Measurements from ENCODE around the gene KCNQ4.

DNA sequence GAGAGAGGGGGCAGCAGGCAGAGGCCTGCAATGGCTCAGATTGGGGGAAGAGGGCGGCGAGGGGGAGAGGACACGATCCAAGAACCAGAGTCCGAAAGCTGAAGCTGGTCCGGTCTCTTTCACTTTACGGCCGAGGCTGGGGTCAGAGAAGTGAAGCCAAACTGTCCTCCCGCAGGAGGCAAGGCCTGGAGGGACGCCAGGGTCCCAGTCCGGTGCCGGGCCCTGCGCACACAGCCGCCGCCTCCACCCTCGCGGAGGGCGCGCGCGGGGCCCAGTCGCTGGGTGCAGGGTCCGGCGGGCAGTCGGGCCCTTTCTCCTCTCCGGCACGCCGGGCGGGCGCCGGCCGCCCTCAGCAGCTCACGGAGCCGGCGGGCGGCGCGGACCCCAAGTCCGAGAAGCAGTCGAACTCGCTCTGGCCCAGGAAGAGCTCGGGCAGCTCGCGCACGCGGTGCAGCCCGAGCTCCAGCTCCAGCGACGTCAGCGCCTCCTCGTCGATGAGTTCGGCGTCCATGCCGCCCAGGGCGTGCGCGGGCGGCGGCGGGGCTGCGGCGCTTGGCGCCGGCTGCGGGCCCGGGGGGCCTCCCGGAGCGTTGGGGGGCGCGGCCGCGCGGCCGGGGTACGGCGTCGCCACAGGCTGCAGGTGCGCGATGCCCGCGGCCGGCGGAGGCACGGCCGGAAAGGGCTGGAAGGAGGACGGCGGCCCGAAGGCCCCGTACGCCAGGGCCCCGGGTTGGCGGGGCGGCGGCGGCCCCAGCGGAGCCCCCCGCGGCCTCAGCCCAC is 77.8 kb downstream of the KCNQ4 start:
- 0 out of 4 replicates have a peak, but pooled peaks of 1 of the 2 experiments have one; percentile 11 for TF ChIP-seq SIN3A (conservative IDR thresholded peaks at IDR 0.05 in 1 of 2, IDR thresholded peaks at IDR 0.05 in 1 of 2; ENCODE audit: low read depth in 1 of 2, low read length in 2 of 2)
- TF ChIP-seq CHD1 (IDR thresholded peaks at IDR 0.05; ENCODE audit: low read depth, low read length): no peak
- TF ChIP-seq, protein P1, sequence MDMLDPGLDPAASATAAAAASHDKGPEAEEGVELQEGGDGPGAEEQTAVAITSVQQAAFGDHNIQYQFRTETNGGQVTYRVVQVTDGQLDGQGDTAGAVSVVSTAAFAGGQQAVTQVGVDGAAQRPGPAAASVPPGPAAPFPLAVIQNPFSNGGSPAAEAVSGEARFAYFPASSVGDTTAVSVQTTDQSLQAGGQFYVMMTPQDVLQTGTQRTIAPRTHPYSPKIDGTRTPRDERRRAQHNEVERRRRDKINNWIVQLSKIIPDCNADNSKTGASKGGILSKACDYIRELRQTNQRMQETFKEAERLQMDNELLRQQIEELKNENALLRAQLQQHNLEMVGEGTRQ (IDR thresholded peaks at IDR 0.05; ENCODE audit: low read length): no peak
- no peak for TF ChIP-seq GTF2F1 (IDR thresholded peaks at IDR 0.05; ENCODE audit: borderline replicate concordance, low read depth, low read length)
- peak; percentile 63; the same call in 1 of the 2 replicates for TF ChIP-seq RBBP5 (IDR thresholded peaks at IDR 0.05; ENCODE audit: borderline replicate concordance, low read depth, low read length)
- TF ChIP-seq ZNF274 (IDR thresholded peaks at IDR 0.05; ENCODE audit: borderline replicate concordance, extremely low read depth, low read length): no peak
- no peak for TF ChIP-seq RAD21 (IDR thresholded peaks at IDR 0.05 in 1 of 2, conservative IDR thresholded peaks at IDR 0.05 in 1 of 2; ENCODE audit: low read depth in 2 of 2, low read length in 2 of 2)
- TF ChIP-seq, protein P2, sequence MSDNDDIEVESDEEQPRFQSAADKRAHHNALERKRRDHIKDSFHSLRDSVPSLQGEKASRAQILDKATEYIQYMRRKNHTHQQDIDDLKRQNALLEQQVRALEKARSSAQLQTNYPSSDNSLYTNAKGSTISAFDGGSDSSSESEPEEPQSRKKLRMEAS (IDR thresholded peaks at IDR 0.05): peak; percentile 85
